SK-N-MC (cell line): Measurements from ENCODE around the gene CRTC3.
"Not testable (repeated sequence)": the region's sequence is repeated elsewhere in the genome, so short reads cannot be mapped to it uniquely, and the experiment has no call there.

Experiments
- EZH2 ChIP-seq: fragments of 200-600 bp; sonication (generic); IDR thresholded peaks from one replicate; pipeline ENCODE4 v1.6.1; 2017; ENCODE audit warnings: antibody characterized with exemption
- FOXP2 ChIP-seq: optimal IDR thresholded peaks from 2 replicates; pipeline ENCODE3; 2011; ENCODE audit warnings: mild to moderate bottlenecking, moderate library complexity; ENCODE audit not compliant: insufficient read depth; ENCODE audit errors: extremely low read length, control extremely low read depth
- POLR2AphosphoS5 ChIP-seq: IDR thresholded peaks from 2 replicates; pipeline ENCODE4 v1.6.1; 2012; ENCODE audit warnings: mild to moderate bottlenecking, low read depth, low read length, borderline replicate concordance

GRCh38 chr15:90636993-90637392, 107.3 kb downstream of the CRTC3 start:
- TF ChIP-seq EZH2, POLR2AphosphoS5, FOXP2: not testable (repeated sequence)
